Left renal cortex interstitium (tissue), 4 donors: ENCODE data around the gene VSX1. TPM values are rescaled to one million over a fixed set of nuclear protein-coding genes. Genes with fewer than 3 reads are reported as not detected.

Experiments
- DNase-seq, 4 donors: peaks; one replicate each; pipeline ENCODE4 v3.0.0-alpha.2; 2013; ENCODE audit warnings: low read depth in 4 of 4, low spot score in 2 of 4, missing footprints in 1 of 4
- polyA plus RNA-seq, 4 donors: library from polyadenylated mRNA; unstranded; fragments of 120-200 nt; gene quantifications; one replicate each; pipeline ENCODE4 v1.2.1, GENCODE V29; 2013; ENCODE audit not compliant: insufficient read length in 4 of 4

The VSX1 gene
- polyA plus RNA-seq, 4 donors = not detected

DNA sequence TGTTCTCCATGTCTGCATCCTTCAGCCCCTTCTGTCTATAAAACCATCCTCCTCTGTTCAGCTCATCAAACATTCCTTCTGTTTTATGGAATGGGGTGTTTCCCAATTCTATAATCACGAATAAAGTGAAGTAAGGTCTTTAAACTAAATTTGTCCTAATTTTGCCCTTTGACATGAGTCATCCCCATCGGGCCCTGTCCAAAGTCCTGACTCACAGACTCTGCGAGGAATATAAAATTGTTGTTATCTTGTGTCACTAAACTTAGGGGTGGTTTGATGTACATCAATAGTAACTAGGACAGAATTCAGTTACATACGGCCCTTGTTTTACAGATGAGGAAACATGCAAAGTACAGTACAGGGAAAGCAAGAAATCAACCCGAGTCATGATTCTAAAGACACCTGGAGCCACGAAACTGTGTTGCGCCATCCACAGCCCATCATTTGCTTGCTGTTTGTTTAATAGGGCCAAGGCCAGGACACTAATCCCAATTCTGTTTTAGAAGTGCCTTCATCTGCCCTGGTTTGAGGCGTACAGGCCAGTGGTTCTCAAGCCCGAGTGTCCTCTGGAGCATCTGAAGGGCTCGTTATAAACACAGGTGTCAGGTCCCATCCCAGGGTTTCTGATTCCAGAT, 26.8 kb downstream of the VSX1 start:
- DNase-seq = no peak

GRCh38 chr20:25054096-25054820, 27.7 kb downstream of the VSX1 start:
- DNase-seq = no peak

- DNase-seq = no peak
These were observed 28.5 kb downstream of the VSX1 start for GRCh38 chr20:25053255-25054031.

DNA sequence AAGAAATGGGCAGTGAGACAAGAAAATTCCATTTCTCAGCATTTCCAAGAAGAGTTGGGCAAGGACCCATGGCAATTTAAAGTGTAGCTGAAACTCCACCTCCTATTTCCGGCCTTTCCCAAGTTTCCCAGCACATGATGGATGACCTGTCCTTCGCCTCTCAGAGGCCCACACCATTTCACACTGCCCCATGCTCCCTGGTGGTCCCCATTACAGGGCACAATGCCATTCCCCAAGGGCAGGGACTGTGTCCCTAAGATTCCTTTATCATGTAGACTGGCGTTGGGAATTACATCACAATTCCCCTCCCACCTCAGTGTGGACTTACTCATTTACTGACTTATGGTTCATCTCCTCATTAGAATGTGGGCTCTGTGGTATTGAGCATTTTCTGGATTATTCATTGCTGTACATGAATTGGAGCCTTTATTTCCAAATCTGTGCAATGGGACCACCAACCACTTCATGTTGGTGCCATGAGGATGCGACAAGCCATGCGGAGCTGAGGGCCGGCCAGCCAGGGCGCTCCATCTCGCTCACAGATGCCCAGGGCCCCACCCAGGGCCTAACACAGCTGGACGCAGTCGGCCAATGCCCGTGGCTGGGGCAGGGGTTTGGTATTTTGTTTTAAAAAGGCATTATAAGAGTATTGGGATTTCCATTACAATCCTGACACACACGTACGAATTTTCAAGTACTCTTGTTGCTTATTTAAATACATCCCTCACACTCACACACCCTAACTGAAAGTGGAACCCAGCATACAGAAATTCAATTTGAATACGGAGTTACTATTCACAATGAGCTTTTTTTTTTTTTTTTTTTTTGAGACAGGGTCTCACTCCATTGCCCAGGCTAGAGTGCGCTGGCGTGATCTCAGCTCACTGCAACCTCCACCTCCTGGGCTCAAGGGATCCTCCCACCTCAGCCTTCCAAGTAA, 29.4 kb downstream of the VSX1 start:
- no peak for DNase-seq

- no peak for DNase-seq
These were observed 30.4 kb downstream of the VSX1 start for GRCh38 chr20:25051386-25052155.

DNA sequence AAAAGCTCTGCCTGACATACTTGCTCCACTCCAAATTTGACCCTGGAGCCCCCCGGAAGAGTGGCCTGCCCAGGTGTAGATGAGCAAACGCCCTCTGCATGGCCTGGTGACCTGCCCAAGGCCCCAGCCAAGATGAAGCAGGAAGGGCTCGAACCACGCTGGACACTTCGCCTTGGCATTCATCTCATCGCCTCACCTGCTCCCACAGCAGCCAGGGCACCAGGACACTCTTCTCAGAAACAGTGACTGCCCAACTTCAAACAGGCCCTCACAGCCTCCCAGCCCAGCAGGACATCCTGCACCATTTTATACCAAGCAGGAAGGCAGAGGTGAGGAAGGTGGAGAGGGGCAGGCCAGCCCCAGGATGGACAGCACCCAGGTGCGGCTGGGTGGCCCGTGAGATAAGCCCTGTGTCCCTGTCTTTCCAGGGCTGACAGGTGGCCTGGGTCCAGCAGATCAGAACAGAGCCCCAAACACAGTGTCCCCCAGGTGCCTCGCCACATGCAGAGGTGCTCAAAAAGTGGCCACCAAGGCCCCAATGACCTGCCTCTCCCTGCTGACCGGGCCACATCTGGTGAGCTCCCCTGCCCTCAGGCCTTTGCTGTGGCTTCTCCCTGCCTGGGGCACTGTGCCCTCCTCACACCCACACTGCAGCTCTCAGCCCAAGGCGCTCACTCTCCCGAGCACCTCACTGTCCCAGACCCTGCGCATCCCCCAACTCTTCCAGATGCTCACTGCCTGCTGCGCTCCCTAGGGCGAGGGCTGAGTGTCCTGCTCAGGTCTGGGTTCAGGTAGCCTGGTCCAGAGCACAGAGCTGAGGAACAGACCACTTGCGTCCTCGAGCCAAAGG, 31.2 kb downstream of the VSX1 start:
- no peak for DNase-seq

DNA sequence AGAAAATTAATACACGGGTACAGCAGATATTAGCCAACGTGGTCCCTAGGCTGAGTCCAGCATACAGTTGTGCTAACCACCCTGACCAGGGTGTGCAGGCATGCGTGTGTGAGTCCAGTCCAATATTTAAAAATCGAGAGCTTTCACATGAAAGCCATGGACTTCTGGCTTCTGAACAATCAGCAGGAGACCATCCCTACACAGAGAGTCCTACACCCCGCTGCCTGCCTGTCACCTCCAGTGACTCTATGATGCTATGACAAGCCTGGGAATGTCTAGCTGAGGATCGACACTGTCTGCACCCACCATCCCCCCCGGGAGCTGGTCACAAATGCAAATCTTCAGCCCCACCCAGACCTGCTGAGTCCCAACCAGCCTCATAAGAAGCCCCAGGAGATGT, 31.9 kb downstream of the VSX1 start:
- DNase-seq = no peak

- DNase-seq = no peak
These were observed 32.5 kb downstream of the VSX1 start for GRCh38 chr20:25049261-25050060.

DNA sequence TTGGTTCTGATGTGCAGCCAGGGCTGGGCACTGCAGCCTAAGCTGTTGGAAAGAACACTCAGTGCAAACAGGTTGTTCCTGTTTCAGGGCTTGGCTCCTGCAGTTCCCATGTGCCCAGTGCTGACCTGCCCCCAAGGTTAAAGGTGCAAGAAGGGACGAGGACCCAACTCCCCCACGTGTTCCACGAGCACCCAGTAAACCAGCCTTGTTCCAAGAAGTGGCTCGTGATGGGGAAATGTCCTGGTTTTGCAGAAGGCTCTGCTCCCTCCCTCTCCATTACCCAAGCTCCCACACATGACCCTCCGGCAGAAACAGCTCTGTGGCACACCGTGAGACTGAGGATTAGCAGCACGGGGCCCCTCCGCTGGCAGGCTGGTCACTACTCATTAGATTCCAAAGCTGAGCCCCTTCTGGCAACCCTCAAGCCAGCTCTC, 33.4 kb downstream of the VSX1 start:
- DNase-seq = no peak

DNA sequence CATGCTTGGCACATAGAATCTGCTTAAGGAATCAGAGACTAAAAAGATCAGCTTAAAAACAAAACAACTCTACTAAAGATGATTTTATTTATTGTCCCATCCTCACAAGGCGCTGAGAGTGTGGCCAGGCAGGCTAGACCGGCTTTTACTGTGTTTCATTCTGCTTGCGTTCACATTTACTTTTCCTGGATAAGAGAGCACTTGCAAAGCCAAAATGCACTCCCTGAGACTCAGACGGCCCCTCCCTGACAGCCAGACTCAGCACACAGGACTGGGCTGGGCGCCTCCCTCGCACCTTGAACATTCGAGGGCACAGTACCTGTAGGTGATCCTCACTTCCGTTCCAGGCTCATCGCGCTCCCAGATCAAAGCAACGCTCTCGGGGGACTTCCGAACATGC, 34.2 kb downstream of the VSX1 start:
- no peak for DNase-seq

- DNase-seq = no peak
These were observed 34.9 kb downstream of the VSX1 start for GRCh38 chr20:25046736-25047666.

DNA sequence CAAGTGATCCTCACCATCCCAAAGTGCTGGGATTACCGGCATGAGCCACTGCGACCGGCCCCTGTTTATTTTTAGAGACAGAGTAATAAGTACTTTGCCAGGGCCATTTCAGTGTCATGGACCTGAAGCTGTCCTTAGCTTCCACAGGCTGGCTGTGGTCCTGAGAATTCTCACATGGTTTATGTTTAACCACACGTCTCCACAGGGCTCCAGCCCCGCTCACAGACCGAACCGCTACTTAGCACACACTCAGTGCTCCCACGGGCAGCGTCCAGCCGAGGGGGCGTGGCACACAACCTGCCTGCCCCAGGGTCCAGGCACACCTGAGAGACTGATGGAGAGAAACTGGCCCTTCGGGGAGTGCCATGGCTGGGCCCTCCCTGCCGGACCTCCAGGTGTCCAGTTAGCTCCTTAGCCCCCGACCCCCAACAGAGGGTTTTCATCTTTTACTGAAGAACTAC, 35.7 kb downstream of the VSX1 start:
- DNase-seq = no peak

DNA sequence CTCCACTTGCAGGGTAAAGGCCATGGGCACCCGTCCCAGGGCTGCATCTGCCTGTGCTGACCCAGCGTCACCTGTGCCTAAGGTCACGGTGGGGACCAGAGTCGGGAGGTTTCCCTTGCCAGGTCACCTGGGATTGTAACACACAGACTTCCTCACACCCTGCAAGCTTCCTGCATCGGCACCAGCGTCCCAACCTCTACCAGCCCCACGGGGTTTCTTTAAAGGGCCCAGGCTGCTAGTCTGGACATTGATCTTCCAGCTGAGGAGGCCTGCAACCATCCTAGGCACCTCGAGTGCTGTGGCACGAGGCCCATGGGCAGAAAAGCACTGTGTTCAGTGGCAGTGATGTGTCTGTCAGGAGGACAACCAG, 36.6 kb downstream of the VSX1 start:
- no peak for DNase-seq

DNA sequence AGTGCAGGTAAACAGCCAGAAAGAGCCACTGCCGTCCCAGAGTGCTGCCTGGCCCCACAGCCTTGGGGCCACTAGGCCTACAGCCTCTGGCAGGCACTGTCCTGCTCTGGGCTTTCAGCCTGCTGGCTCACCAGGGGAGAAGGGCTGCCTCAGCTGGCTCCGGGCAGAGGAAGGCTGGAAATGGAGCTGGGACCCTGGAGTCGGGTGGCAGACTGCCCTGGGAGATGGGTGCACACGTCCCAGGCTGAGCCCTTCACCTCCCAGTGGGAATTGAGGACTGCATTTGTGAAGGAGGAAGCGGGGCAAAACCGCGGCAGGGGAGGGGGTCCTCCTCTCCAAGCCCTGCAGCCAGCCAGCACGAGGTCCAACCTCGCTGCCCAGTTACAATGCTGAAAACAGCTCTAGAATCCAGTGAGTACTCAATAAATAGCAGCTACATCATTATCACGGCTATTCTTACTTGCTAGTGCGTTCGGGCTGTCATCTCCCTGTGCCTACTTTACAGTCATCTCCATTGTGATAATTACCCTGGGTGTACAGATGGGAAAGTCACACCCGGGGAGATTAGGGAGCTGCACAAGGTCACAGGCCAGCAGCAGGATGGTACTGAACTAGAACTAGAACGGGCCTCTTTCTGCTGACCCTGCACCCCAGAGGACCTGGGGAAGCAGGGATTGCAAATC, 37.1 kb downstream of the VSX1 start:
- no peak for DNase-seq

DNA sequence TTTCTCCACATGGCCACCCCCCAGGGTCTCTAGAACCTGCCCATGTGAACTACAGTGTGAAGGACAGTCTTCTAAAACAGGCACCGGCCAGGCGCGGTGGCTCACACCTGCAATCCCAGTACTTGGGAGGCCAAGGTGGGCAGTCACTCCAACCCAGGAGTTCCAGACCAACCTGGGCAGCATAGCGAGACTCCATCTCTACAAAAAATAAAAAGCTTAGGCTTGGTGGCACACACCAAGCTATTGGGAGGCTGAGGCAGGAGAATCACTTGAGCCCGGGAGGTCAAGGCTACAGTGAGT, 37.7 kb downstream of the VSX1 start:
- no peak for DNase-seq

DNA sequence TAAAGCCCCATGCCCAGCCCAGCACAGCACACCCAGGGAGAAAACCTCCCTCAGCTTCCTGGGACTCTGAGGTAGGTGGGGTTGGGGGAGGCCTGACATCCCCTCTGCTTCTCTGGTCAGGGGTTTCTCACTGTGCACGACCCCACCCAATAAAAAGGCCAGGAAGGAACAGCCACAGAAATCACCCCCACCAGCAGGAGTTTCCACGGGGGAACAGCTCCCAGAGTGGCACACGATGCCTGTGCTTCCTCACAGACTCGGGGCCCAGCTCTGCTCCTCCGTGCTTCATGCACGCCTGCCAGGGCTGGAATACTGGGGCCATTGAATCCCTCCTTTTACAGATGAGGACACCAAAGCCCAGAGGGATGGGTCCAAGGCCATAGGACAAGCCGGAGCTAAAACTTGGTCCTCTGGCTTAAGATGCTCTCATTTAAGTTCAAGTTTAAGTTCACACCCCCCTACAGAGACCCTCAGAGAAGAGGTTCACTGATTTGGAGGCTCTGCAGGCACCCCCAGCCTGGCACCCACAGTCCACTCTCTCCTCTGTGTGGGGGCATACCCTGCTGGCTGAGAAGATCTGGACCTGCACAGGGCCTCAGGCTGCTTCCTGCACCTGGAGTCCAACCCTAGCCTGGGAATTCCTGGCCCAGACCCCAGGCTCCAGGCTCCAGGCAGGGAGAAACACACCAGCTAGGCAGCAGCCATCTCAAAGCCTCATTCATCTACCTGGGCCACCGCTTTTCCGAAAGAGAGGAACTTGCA, 38.3 kb downstream of the VSX1 start:
- DNase-seq = no peak
